CD14-positive monocyte (primary cell): ENCODE measurements around the gene MAP7. TPM values are rescaled to one million over a fixed set of nuclear protein-coding genes. Genes with fewer than 3 reads are reported as not detected.

Experiments used
- DNase-seq, 3 donors: peaks; one replicate each; pipeline ENCODE4 v3.0.0-alpha.2; 2011 to 2022
- H2AFZ ChIP-seq: 2 replicates; pipeline ENCODE4 v1.6.0; 2012; ENCODE audit warnings: mild to moderate bottlenecking, low read depth, low read length, inconsistent platforms; ENCODE audit not compliant: insufficient read depth, poor library complexity, severe bottlenecking
- H3K27ac ChIP-seq, 2 donors: 1 replicate in 1 of 2; 2 replicates in 1 of 2; pipeline ENCODE4 v1.5.1; 2012 to 2013; ENCODE audit warnings: low read length in 2 of 2, control low read depth in 1 of 2, inconsistent platforms in 1 of 2, low read depth in 1 of 2, mild to moderate bottlenecking in 1 of 2
- H3K27me3 ChIP-seq, 2 donors: one replicate each; pipeline versions ENCODE4 v1.6.0 to v1.6.1; 2011 to 2013; ENCODE audit warnings: low read length in 2 of 2; ENCODE audit not compliant: control insufficient read depth in 2 of 2, insufficient read depth in 2 of 2
- H3K36me3 ChIP-seq, 2 donors: replicated peaks in 1 of 2; 1 replicate in 1 of 2; 2 replicates in 1 of 2; pipeline versions ENCODE4 v1.5.1 to v1.6.1; 2012 to 2013; ENCODE audit warnings: low read length in 2 of 2, control low read depth in 1 of 2, inconsistent platforms in 1 of 2, mild to moderate bottlenecking in 1 of 2; ENCODE audit not compliant: insufficient read depth in 2 of 2, control insufficient read depth in 1 of 2
- H3K4me1 ChIP-seq, 2 donors: 1 replicate in 1 of 2; 2 replicates in 1 of 2; pipeline versions ENCODE4 v1.5.1 to v1.6.1; 2012 to 2013; ENCODE audit warnings: low read length in 2 of 2, control low read depth in 1 of 2, inconsistent platforms in 1 of 2, mild to moderate bottlenecking in 1 of 2, moderate library complexity in 1 of 2; ENCODE audit not compliant: insufficient read depth in 2 of 2, control insufficient read depth in 1 of 2
- H3K4me2 ChIP-seq: replicated peaks from 2 replicates; pipeline ENCODE3; 2012; ENCODE audit warnings: low read length, moderate library complexity, mild to moderate bottlenecking; ENCODE audit not compliant: poor library complexity, severe bottlenecking; ENCODE audit errors: extremely low read depth
- H3K4me3 ChIP-seq, 3 experiments: fragments of 200-600 bp in 1 of 3; sonication (generic) in 1 of 3; replicated peaks in 1 of 3; 1 replicate in 2 of 3; 2 replicates in 1 of 3; pipeline ENCODE4 v1.5.1; 2011 to 2013; ENCODE audit warnings: low read length in 3 of 3, mild to moderate bottlenecking in 3 of 3, control low read depth in 2 of 3, low read depth in 2 of 3, inconsistent platforms in 1 of 3, moderate library complexity in 1 of 3
- H3K79me2 ChIP-seq: 2 replicates; pipeline ENCODE4 v1.6.0; 2012; ENCODE audit warnings: mild to moderate bottlenecking, control low read depth, inconsistent platforms, low read length, moderate library complexity; ENCODE audit not compliant: insufficient read depth
- H3K9ac ChIP-seq: 2 replicates; pipeline ENCODE4 v1.6.0; 2017; ENCODE audit warnings: low read length, mild to moderate bottlenecking; ENCODE audit not compliant: insufficient read depth, poor library complexity, severe bottlenecking
- H3K9me3 ChIP-seq, 2 donors: replicated peaks in 1 of 2; 1 replicate in 1 of 2; 2 replicates in 1 of 2; pipeline versions ENCODE4 v1.5.1 to v1.6.1; 2012 to 2013; ENCODE audit warnings: low read length in 2 of 2, control low read depth in 1 of 2; ENCODE audit not compliant: control insufficient read depth in 1 of 2, insufficient read depth in 1 of 2
- H4K20me1 ChIP-seq: 2 replicates; pipeline ENCODE4 v1.6.0; 2012; ENCODE audit warnings: mild to moderate bottlenecking, low read length, control low read depth, moderate library complexity; ENCODE audit not compliant: insufficient read depth
- H3K27ac Mint-ChIP-seq, 7 donors: one replicate each; pipeline ENCODE4 v1.8.0; 2020; ENCODE audit warnings: mild to moderate bottlenecking in 7 of 7, mixed read lengths in 7 of 7, moderate library complexity in 6 of 7, inconsistent platforms in 2 of 7
- H3K27me3 Mint-ChIP-seq, 3 donors: one replicate each; pipeline ENCODE4 v1.8.0; 2021 to 2022; ENCODE audit warnings: low read depth in 3 of 3, mild to moderate bottlenecking in 3 of 3, mixed read lengths in 3 of 3, moderate library complexity in 3 of 3, inconsistent platforms in 1 of 3
- H3K36me3 Mint-ChIP-seq, 2 donors: one replicate each; pipeline ENCODE4 v1.8.0; 2020; ENCODE audit warnings: mixed read lengths in 2 of 2, inconsistent platforms in 1 of 2, mild to moderate bottlenecking in 1 of 2
- H3K4me1 Mint-ChIP-seq: one replicate; pipeline ENCODE4 v1.8.0; 2020; ENCODE audit warnings: mild to moderate bottlenecking, mixed read lengths
- H3K4me3 Mint-ChIP-seq, 2 donors: one replicate each; pipeline ENCODE4 v1.8.0; 2020; ENCODE audit warnings: mild to moderate bottlenecking in 2 of 2, mixed read lengths in 2 of 2, moderate library complexity in 1 of 2
- H3K9me3 Mint-ChIP-seq, 7 donors: one replicate each; pipeline ENCODE4 v1.8.0; 2020 to 2022; ENCODE audit warnings: mixed read lengths in 7 of 7, mild to moderate bottlenecking in 6 of 7, moderate library complexity in 6 of 7, inconsistent platforms in 2 of 7
- CTCF ChIP-seq: fragments of 200-600 bp; IDR thresholded peaks from one replicate; pipeline ENCODE4 v1.8.0; 2022; ENCODE audit warnings: antibody characterized with exemption, mild to moderate bottlenecking
- WGBS: methylation state at CpG from one replicate; pipeline ENCODE4 v1.1.5; 2013; ENCODE audit warnings: missing lambda C conversion rate; ENCODE audit not compliant: insufficient coverage; 5-methylcytosine and 5-hydroxymethylcytosine counted together
- intact Hi-C, 2 donors: fragments of 100-400 bp; cut with micrococcal nuclease; formaldehyde crosslinking; loops; one replicate each; pipeline versions ENCODE4 v1.15.0 to v1.15.1; 2023
- polyA plus RNA-seq, 3 donors: library from polyadenylated mRNA; depleted of rRNA in 1 of 3; unstranded in 2 of 3; stranded (reverse) in 1 of 3; fragments of 300-500 nt in 2 of 3; fragments of >200 nt in 1 of 3; fragmentation: Illumina TruSeq in 2 of 3; gene quantifications; 1 replicate in 2 of 3; 2 replicates in 1 of 3; pipeline ENCODE4 v1.2.3, GENCODE V29; 2012 to 2021

The MAP7 gene
- polyA plus RNA-seq, 3 donors, result 0.67 to 1.6 (median 1.2) TPM

GRCh38 chr6:136424901-136425300 lies 125.3 kb downstream of the MAP7 start:
- Histone ChIP-seq H3K79me2 (no peaks in the 10 kb centered on the region), H3K4me1 (no peaks in the 10 kb centered on the region), H3K27me3 (no peaks in the 10 kb centered on the region), H3K9ac (no peak overlapping the region), H3K9me3 (no peaks in the 10 kb centered on the region), H3K36me3 (no peaks in the 10 kb centered on the region), H3K4me2 (no peak overlapping the region), H4K20me1 (no peaks in the 10 kb centered on the region), H2AFZ (no peak overlapping the region), H3K27ac (no peak overlapping the region), H3K4me3 (no peak overlapping the region)
- Mint-ChIP-seq H3K27ac (no peak overlapping the region), H3K36me3 (no peaks in the 10 kb centered on the region), H3K9me3 (peaks cover 0 to 2% (median 0%) of the 10 kb centered on the region in 7 donors), H3K4me3 (no peak overlapping the region), H3K27me3 (no peaks in the 10 kb centered on the region), H3K4me1 (peaks cover 7% of the 10 kb centered on the region)
- intact Hi-C loops, result no loop called here
- no peak for DNase-seq
- 94% methylated on average over 4 of the region's 5 CpGs for WGBS
- TF ChIP-seq CTCF, result no peak

GRCh38 chr6:136424450-136424849 lies 125.8 kb downstream of the MAP7 start:
- no peak overlapping the region for H3K4me3 ChIP-seq
- DNase-seq, result no peak
- no peak overlapping the region for H2AFZ ChIP-seq
- no peaks in the 10 kb centered on the region for H3K27me3 ChIP-seq
- H4K20me1 ChIP-seq, result no peaks in the 10 kb centered on the region
- TF ChIP-seq CTCF, result no peak
- H3K4me2 ChIP-seq, result no peak overlapping the region
- peaks cover 0 to 2% (median 0%) of the 10 kb centered on the region in 7 donors for H3K9me3 Mint-ChIP-seq
- H3K36me3 ChIP-seq, result no peaks in the 10 kb centered on the region
- no peak overlapping the region for H3K27ac ChIP-seq
- H3K27me3 Mint-ChIP-seq, result no peaks in the 10 kb centered on the region
- H3K4me1 Mint-ChIP-seq, result peaks cover 7% of the 10 kb centered on the region
- no peaks in the 10 kb centered on the region for H3K79me2 ChIP-seq
- no peaks in the 10 kb centered on the region for H3K9me3 ChIP-seq
- H3K4me1 ChIP-seq, result no peaks in the 10 kb centered on the region
- H3K27ac Mint-ChIP-seq, result no peak overlapping the region
- intact Hi-C loops, result no loop called here
- H3K4me3 Mint-ChIP-seq, result no peak overlapping the region
- whole genome bisulfite sequencing, result 87% methylated on average over 2 of the region's 3 CpGs
- no peak overlapping the region for H3K9ac ChIP-seq
- H3K36me3 Mint-ChIP-seq, result no peaks in the 10 kb centered on the region
